Measurements from ENCODE around the gene HOXA13. TPM values are rescaled to one million over a fixed set of nuclear protein-coding genes. Genes with fewer than 3 reads are reported as not detected.

HOXA13 gene
- polyA plus RNA-seq, 1 donor from 2014 or later: not detected

GRCh38 chr7:27176962-27177794, 22.7 kb downstream of the HOXA13 start:
- Histone ChIP-seq H3K27me3 (ENCODE audit: insufficient read depth, low read depth, low read length) (peaks cover 100% of the 10 kb centered on the region), H3F3A (ENCODE audit: insufficient read depth, low read length, poor library complexity, severe bottlenecking) (no peaks in the 10 kb centered on the region), H3K4me3 (ENCODE audit: low read length) (no peak overlapping the region), H2AFZ (ENCODE audit: low read depth, low read length) (no peak overlapping the region), H3K79me2 (replicated peaks; ENCODE audit: insufficient read depth, low read length) (no peaks in the 10 kb centered on the region), H3K4me2 (ENCODE audit: low read length) (no peak overlapping the region), H3K27ac (ENCODE audit: low read length) (no peak overlapping the region), H3K9me2 (ENCODE audit: insufficient read depth, low read length) (no peaks in the 10 kb centered on the region), H3K9ac (ENCODE audit: low read length) (no peak overlapping the region), H3K9me3 (ENCODE audit: low read length) (peaks cover 11% of the 10 kb centered on the region), H3K36me3 (ENCODE audit: insufficient read depth, low read length) (no peaks in the 10 kb centered on the region), H4K20me1 (ENCODE audit: insufficient read depth) (no peaks in the 10 kb centered on the region)
- no peak for TF ChIP-seq CTCF (IDR thresholded peaks at IDR 0.05; ENCODE audit: poor library complexity, severe bottlenecking)
- no peak for TF ChIP-seq EP300 (conservative IDR thresholded peaks at IDR 0.05; ENCODE audit: poor library complexity, severe bottlenecking)
- no peak for TF ChIP-seq EZH2 (IDR thresholded peaks at IDR 0.05; ENCODE audit: borderline replicate concordance, insufficient read depth, low read length, poor library complexity, severe bottlenecking)

GRCh38 chr7:27176524-27176845, 23.4 kb downstream of the HOXA13 start:
- Histone ChIP-seq H3K4me2 (ENCODE audit: low read length) (no peak overlapping the region), H3K9me2 (ENCODE audit: insufficient read depth, low read length) (no peaks in the 10 kb centered on the region), H3K79me2 (replicated peaks; ENCODE audit: insufficient read depth, low read length) (no peaks in the 10 kb centered on the region)

More at GRCh38 chr7:27176524-27176845, 23.4 kb downstream of the HOXA13 start:
- Histone ChIP-seq H3K9ac (ENCODE audit: low read length) (no peak overlapping the region), H4K20me1 (ENCODE audit: insufficient read depth) (no peaks in the 10 kb centered on the region), H2AFZ (ENCODE audit: low read depth, low read length) (no peak overlapping the region), H3K36me3 (ENCODE audit: insufficient read depth, low read length) (no peaks in the 10 kb centered on the region), H3K9me3 (ENCODE audit: low read length) (peaks cover 15% of the 10 kb centered on the region), H3K27me3 (ENCODE audit: insufficient read depth, low read depth, low read length) (peaks cover 100% of the 10 kb centered on the region), H3K27ac (ENCODE audit: low read length) (no peak overlapping the region), H3K4me3 (ENCODE audit: low read length) (no peak overlapping the region), H3F3A (ENCODE audit: insufficient read depth, low read length, poor library complexity, severe bottlenecking) (no peaks in the 10 kb centered on the region)
- TF ChIP-seq RAD21 (conservative IDR thresholded peaks at IDR 0.05) (no peak), MXI1 (conservative IDR thresholded peaks at IDR 0.05; ENCODE audit: poor library complexity, severe bottlenecking) (no peak), CTCF (IDR thresholded peaks at IDR 0.05; ENCODE audit: poor library complexity, severe bottlenecking) (no peak), EP300 (conservative IDR thresholded peaks at IDR 0.05; ENCODE audit: poor library complexity, severe bottlenecking) (no peak), REST (IDR thresholded peaks at IDR 0.05; ENCODE audit: borderline replicate concordance) (no peak), SMC3 (conservative IDR thresholded peaks at IDR 0.05; ENCODE audit: poor library complexity) (no peak), EZH2 (IDR thresholded peaks at IDR 0.05; ENCODE audit: borderline replicate concordance, insufficient read depth, low read length, poor library complexity, severe bottlenecking) (no peak), POLR2AphosphoS5 (IDR thresholded peaks at IDR 0.05) (no peak), TAF1 (IDR thresholded peaks at IDR 0.05; ENCODE audit: low read depth) (no peak)

Measured in neural cell (in vitro differentiated cells).